PC-9 (cell line): ENCODE measurements around the gene RGS3. TPM values are rescaled to one million over a fixed set of nuclear protein-coding genes. Genes with fewer than 3 reads are reported as not detected.
A peak's percentile ranks its signal among the peaks of the same experiment; 100 is the strongest.

Experiments
- BruUV-seq: library from RNA; stranded (reverse); fragments of 400-500 nt; replicated peaks from 2 replicates; lab custom pipeline; 2021; lab: Mats Ljungman, UMichigan
- CTCF ChIA-PET: fragments of 300-600 bp; sonication (Branson Sonifier 250); formaldehyde crosslinking; loops from one replicate; lab custom pipeline; 2022; ENCODE audit warnings: antibody characterized with exemption; lab: Charles Lee
- POLR2A ChIA-PET: fragments of 300-600 bp; sonication (Branson Sonifier 250); formaldehyde crosslinking; loops from one replicate; lab custom pipeline; 2022; ENCODE audit warnings: antibody characterized with exemption; ENCODE audit not compliant: unreplicated experiment; lab: Charles Lee
- DNase-seq, 2 experiments: peaks; one replicate each; pipeline versions ENCODE4 v3.0.0 to v3.0.0-alpha.2; 2015 to 2022; ENCODE audit warnings: mixed read lengths in 1 of 2
- H2AFZ ChIP-seq: fragments of 200-600 bp; sonication (generic); 2 replicates; pipeline ENCODE4 v1.8.1; 2017; ENCODE audit warnings: antibody characterized with exemption
- H3F3A ChIP-seq: fragments of 200-600 bp; sonication (generic); 2 replicates; pipeline ENCODE4 v1.8.1; 2017; ENCODE audit warnings: antibody characterized with exemption, mild to moderate bottlenecking, low read depth; ENCODE audit not compliant: insufficient read depth
- H3K27ac ChIP-seq: fragments of 200-600 bp; sonication (generic); 2 replicates; pipeline ENCODE4 v1.6.1; 2016; ENCODE audit warnings: mixed run types
- H3K27me3 ChIP-seq: fragments of 200-600 bp; sonication (generic); 2 replicates; pipeline ENCODE4 v1.6.1; 2016; ENCODE audit warnings: low read depth, mixed run types; ENCODE audit not compliant: insufficient read depth
- H3K36me3 ChIP-seq: fragments of 200-600 bp; sonication (generic); 2 replicates; pipeline ENCODE4 v1.6.1; 2016; ENCODE audit warnings: low read depth, mixed run types
- H3K4me1 ChIP-seq: fragments of 200-600 bp; sonication (generic); replicated peaks from 2 replicates; pipeline ENCODE4 v1.6.1; 2016; ENCODE audit warnings: mixed run types; ENCODE audit not compliant: insufficient read depth
- H3K4me2 ChIP-seq: fragments of 200-600 bp; sonication (generic); 2 replicates; pipeline ENCODE4 v1.6.1; 2017; ENCODE audit warnings: mixed run types
- H3K4me3 ChIP-seq: fragments of 200-600 bp; sonication (generic); 2 replicates; pipeline ENCODE4 v1.6.1; 2016; ENCODE audit warnings: mixed run types
- H3K79me2 ChIP-seq: fragments of 200-600 bp; sonication (generic); 2 replicates; pipeline ENCODE4 v1.6.1; 2017; ENCODE audit warnings: low read depth, mixed run types
- H3K9me2 ChIP-seq: fragments of 200-600 bp; sonication (generic); 2 replicates; pipeline ENCODE4 v1.8.1; 2017; ENCODE audit warnings: mild to moderate bottlenecking; ENCODE audit not compliant: insufficient read depth
- H3K9me3 ChIP-seq: fragments of 200-600 bp; sonication (generic); 2 replicates; pipeline ENCODE4 v1.8.1; 2016; ENCODE audit warnings: low read depth; ENCODE audit not compliant: insufficient read depth
- H4K20me1 ChIP-seq: fragments of 200-600 bp; sonication (generic); 2 replicates; pipeline ENCODE4 v1.8.1; 2017; ENCODE audit not compliant: insufficient read depth
- EZH2 ChIP-seq: fragments of 200-600 bp; sonication (generic); IDR thresholded peaks from 2 replicates; pipeline ENCODE4 v1.8.0; 2017; ENCODE audit warnings: antibody characterized with exemption, low read depth
- intact Hi-C: fragments of 100-400 bp; cut with micrococcal nuclease; formaldehyde crosslinking; loops from one replicate; pipeline ENCODE4 v1.10.0; 2022; ENCODE audit not compliant: unreplicated experiment
- total RNA-seq: library from RNA; stranded (reverse); gene quantifications from 2 replicates; pipeline ENCODE4 v1.2.3, GENCODE V29; 2021
- TF ChIP-seq, protein P1 (sequence below): fragments of 200-600 bp; sonication (generic); conservative IDR thresholded peaks from 2 replicates; pipeline ENCODE4 v1.6.1; 2017; ENCODE audit warnings: mixed run types, antibody characterized with exemption, mild to moderate bottlenecking, moderate library complexity

RGS3 gene
- total RNA-seq, 1 experiment from 2014 or later, result 75.8 TPM

DNA sequence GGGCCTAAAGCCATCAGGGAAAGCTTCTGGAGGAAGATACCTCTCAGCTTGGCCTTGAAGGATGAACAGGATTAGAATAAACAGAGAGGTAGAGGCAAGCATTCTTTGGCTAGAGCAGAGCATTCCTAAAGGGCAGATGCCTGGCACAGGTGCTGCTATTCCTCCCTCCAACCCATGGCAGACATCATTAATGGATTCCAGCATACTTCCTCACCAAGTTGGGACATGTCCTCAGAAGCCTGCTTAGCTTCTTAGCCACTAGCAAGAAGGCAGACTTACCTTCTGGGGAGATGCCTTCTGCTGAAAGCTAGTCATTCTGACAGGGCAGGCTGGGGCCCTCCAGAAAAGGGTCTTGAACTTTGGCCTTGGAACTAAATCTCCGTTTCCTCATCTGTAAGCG, 122.0 kb downstream of the RGS3 start:
- Histone ChIP-seq H3K4me3 (no peak overlapping the region), H3K27me3 (no peaks in the 10 kb centered on the region), H3K9me3 (no peaks in the 10 kb centered on the region), H3K27ac (no peak overlapping the region), H3K4me1 (peaks cover 22% of the 10 kb centered on the region), H4K20me1 (no peaks in the 10 kb centered on the region), H3K4me2 (no peak overlapping the region), H3F3A (no peaks in the 10 kb centered on the region), H3K79me2 (no peaks in the 10 kb centered on the region), H3K9me2 (no peaks in the 10 kb centered on the region), H3K36me3 (peaks cover 13% of the 10 kb centered on the region; the same call in 1 of the 2 replicates), H2AFZ (no peak overlapping the region)
- POLR2A ChIA-PET, result no interaction called here
- intact Hi-C loops, result no loop called here
- TF ChIP-seq EZH2, result no peak
- TF ChIP-seq, protein P1, sequence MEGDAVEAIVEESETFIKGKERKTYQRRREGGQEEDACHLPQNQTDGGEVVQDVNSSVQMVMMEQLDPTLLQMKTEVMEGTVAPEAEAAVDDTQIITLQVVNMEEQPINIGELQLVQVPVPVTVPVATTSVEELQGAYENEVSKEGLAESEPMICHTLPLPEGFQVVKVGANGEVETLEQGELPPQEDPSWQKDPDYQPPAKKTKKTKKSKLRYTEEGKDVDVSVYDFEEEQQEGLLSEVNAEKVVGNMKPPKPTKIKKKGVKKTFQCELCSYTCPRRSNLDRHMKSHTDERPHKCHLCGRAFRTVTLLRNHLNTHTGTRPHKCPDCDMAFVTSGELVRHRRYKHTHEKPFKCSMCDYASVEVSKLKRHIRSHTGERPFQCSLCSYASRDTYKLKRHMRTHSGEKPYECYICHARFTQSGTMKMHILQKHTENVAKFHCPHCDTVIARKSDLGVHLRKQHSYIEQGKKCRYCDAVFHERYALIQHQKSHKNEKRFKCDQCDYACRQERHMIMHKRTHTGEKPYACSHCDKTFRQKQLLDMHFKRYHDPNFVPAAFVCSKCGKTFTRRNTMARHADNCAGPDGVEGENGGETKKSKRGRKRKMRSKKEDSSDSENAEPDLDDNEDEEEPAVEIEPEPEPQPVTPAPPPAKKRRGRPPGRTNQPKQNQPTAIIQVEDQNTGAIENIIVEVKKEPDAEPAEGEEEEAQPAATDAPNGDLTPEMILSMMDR, result no peak
- BruUV-seq, result no TSS peak
- CTCF ChIA-PET, result no interaction called here
- no peak for DNase-seq

DNA sequence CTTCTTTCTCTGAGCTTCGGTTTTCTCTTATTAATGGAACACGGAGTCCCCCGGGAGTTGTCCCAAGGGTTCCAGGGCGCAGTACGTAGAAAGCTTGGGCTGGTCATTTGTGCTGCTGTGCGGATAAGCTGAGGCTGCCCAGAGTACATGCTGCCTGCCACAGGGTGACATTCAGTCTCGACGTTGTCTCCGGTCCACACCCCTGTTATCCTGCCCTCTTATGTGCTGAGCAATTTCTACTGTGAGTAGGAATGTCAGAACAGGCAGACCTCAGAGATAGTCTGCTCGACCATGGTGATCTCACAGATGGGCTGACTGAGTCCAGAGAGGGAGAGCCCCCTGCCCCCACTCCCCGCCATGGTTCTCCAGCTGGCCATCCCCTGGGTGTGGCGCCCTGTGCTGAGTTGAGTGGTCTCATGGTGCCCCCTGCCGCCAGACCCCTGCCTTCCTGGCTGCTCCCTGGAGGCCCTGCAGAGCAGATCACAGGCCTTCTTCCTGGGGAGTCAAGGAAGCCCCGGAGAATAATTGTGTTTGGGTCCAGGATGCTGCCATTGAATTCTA, 124.0 kb downstream of the RGS3 start:
- H3K9me3 ChIP-seq, result no peaks in the 10 kb centered on the region
- TF ChIP-seq, protein P1, result no peak
- TF ChIP-seq EZH2, result no peak
- H3F3A ChIP-seq, result no peaks in the 10 kb centered on the region; the same call in 1 of the 2 replicates
- no peaks in the 10 kb centered on the region for H3K9me2 ChIP-seq
- H3K27ac ChIP-seq, result no peak overlapping the region
- no TSS peak for BruUV-seq
- H3K79me2 ChIP-seq, result no peaks in the 10 kb centered on the region
- H3K4me1 ChIP-seq, result peaks cover 3% of the 10 kb centered on the region
- no peaks in the 10 kb centered on the region for H4K20me1 ChIP-seq
- H3K36me3 ChIP-seq, result peaks cover 13% of the 10 kb centered on the region; the same call in 1 of the 2 replicates
- POLR2A ChIA-PET, result interaction anchor here (0.6 kb wide), 1 partner anchor 29 kb away, joined by 5 read pairs; no protein-coding TSS in a partner anchor
- no peaks in the 10 kb centered on the region for H3K27me3 ChIP-seq
- CTCF ChIA-PET, result no interaction called here
- H2AFZ ChIP-seq, result no peak overlapping the region
- no peak overlapping the region for H3K4me3 ChIP-seq
- peak in 1 of 2 experiments; percentile 12 for DNase-seq
- intact Hi-C loops, result no loop called here
- no peak overlapping the region for H3K4me2 ChIP-seq

DNA sequence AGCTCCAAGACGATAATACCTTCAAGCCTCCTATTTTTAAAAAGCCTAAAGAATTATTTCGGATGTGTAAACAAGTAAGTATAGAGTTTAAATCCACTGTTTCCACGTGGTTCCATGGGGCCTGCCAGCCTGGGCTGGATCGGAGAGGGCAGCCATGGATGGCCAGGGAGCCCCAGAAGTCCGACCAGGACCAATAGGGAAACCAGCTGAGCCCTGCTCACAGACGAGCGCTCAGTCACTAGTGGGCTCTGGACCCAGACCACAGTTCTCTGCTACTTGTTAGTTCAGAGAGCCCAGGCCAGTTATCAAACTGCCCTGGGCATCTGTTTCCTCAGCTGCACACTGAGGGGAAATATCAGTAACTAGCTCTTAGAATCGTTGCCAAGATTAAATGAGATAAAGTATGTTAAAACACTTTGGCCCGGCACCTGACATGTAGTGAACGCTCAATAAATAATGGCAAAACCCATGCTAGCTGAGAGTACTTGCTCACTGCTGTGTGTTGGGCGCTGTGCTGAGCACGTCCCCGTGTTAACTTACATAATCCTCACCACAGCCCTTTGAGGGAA, 124.8 kb downstream of the RGS3 start:
- Histone ChIP-seq H4K20me1 (no peaks in the 10 kb centered on the region), H3K4me3 (no peak overlapping the region), H3K4me1 (no peaks in the 10 kb centered on the region), H3K9me3 (no peaks in the 10 kb centered on the region), H3K36me3 (peaks cover 13% of the 10 kb centered on the region; the same call in 1 of the 2 replicates), H3K4me2 (no peak overlapping the region), H3F3A (no peaks in the 10 kb centered on the region; the same call in 1 of the 2 replicates), H3K9me2 (no peaks in the 10 kb centered on the region), H3K27me3 (no peaks in the 10 kb centered on the region), H3K79me2 (no peaks in the 10 kb centered on the region), H3K27ac (no peak overlapping the region), H2AFZ (no peak overlapping the region)
- DNase-seq, result peak in 1 of 2 experiments; percentile 1
- intact Hi-C loops, result no loop called here
- POLR2A ChIA-PET, result interaction anchor here (0.6 kb wide), 1 partner anchor 70 kb away, joined by 3 read pairs; no protein-coding TSS in a partner anchor
- no peak for TF ChIP-seq EZH2
- TF ChIP-seq, protein P1, result no peak
- CTCF ChIA-PET, result interaction anchor here (0.6 kb wide), 2 partner anchors 38 to 170 kb away, joined by 3 to 4 read pairs; no protein-coding TSS in a partner anchor
- BruUV-seq, result no TSS peak
